HEK293 (cell line): ENCODE data around the gene AGO4.

Experiments
- CTCF ChIA-PET: fragments of 350-600 bp; formaldehyde crosslinking; extraction: SDS; loops from one replicate; lab custom pipeline; 2021; ENCODE audit warnings: antibody characterized with exemption; lab: Yijun Ruan, JAX
- POLR2A ChIA-PET: fragments of 300-600 bp; formaldehyde crosslinking; extraction: SDS; loops from one replicate; lab custom pipeline; 2020; ENCODE audit warnings: antibody characterized with exemption, inconsistent platforms; lab: Yijun Ruan, JAX
- H3K27ac ChIP-seq: fragments of 200-500 bp; sonication (Bioruptor generic); 2 replicates; pipeline ENCODE4 v1.5.1; 2014; ENCODE audit warnings: low read depth, low read length, control low read depth, inconsistent platforms; ENCODE audit errors: extremely low read depth
- H3K36me3 ChIP-seq, 2 experiments: fragments of 200-500 bp in 1 of 2; sonication (Bioruptor generic) in 1 of 2; 1 replicate in 1 of 2; 2 replicates in 1 of 2; pipeline ENCODE4 v1.5.1; 2014 to 2017; ENCODE audit warnings: inconsistent platforms in 2 of 2, low read length in 2 of 2; ENCODE audit not compliant: control insufficient read depth in 2 of 2, insufficient read depth in 1 of 2
- H3K4me1 ChIP-seq: fragments of 200-500 bp; sonication (Bioruptor generic); 2 replicates; pipeline ENCODE4 v1.5.1; 2014; ENCODE audit warnings: mild to moderate bottlenecking, low read length, inconsistent platforms; ENCODE audit not compliant: control insufficient read depth, insufficient read depth
- H3K4me3 ChIP-seq: 2 replicates; pipeline ENCODE4 v1.5.1; 2011; ENCODE audit warnings: low read depth, mild to moderate bottlenecking, control low read depth, low read length, moderate library complexity
- H3K9me3 ChIP-seq: fragments of 200-500 bp; sonication (Bioruptor generic); 2 replicates; pipeline ENCODE4 v1.5.1; 2014; ENCODE audit warnings: low read depth, low read length, inconsistent platforms; ENCODE audit not compliant: control insufficient read depth, insufficient read depth
- AEBP2 ChIP-seq: fragments of 450-650 bp; formaldehyde crosslinking; IDR thresholded peaks from 2 replicates; pipeline ENCODE4 v1.5.1; 2016; ENCODE audit warnings: missing biosample characterization, missing genetic modification characterization, borderline replicate concordance
- GLI4 ChIP-seq: fragments of 450-650 bp; formaldehyde crosslinking; IDR thresholded peaks from 2 replicates; pipeline ENCODE4 v1.5.1; 2016; ENCODE audit warnings: missing biosample characterization, missing genetic modification characterization
- GLIS2 ChIP-seq: fragments of 450-650 bp; formaldehyde crosslinking; IDR thresholded peaks from 2 replicates; pipeline ENCODE4 v1.5.1; 2016; ENCODE audit warnings: missing biosample characterization, missing genetic modification characterization
- KLF10 ChIP-seq: fragments of 450-650 bp; IDR thresholded peaks from 2 replicates; pipeline ENCODE4 v1.5.1; 2018; ENCODE audit warnings: missing biosample characterization, mild to moderate bottlenecking, missing genetic modification characterization
- PATZ1 ChIP-seq: fragments of 450-650 bp; formaldehyde crosslinking; IDR thresholded peaks from 2 replicates; pipeline ENCODE4 v1.5.1; 2016; ENCODE audit warnings: missing biosample characterization, missing genetic modification characterization
- REST ChIP-seq: fragments of 450-650 bp; formaldehyde crosslinking; IDR thresholded peaks from 2 replicates; pipeline ENCODE4 v1.5.1; 2016; ENCODE audit warnings: missing biosample characterization, missing genetic modification characterization
- ZFHX2 ChIP-seq: fragments of 450-650 bp; formaldehyde crosslinking; conservative IDR thresholded peaks from 2 replicates; pipeline ENCODE4 v1.5.1; 2016; ENCODE audit warnings: missing biosample characterization, missing genetic modification characterization
- ZNF112 ChIP-seq: fragments of 450-650 bp; formaldehyde crosslinking; IDR thresholded peaks from 2 replicates; pipeline ENCODE4 v1.5.0; 2017; ENCODE audit warnings: missing biosample characterization, missing genetic modification characterization
- ZNF157 ChIP-seq: fragments of 450-650 bp; formaldehyde crosslinking; IDR thresholded peaks from 2 replicates; pipeline ENCODE4 v1.5.1; 2016; ENCODE audit warnings: missing biosample characterization, missing genetic modification characterization
- ZNF2 ChIP-seq: fragments of 450-650 bp; formaldehyde crosslinking; IDR thresholded peaks from 2 replicates; pipeline ENCODE4 v1.5.1; 2016; ENCODE audit warnings: missing biosample characterization, missing genetic modification characterization
- ZNF221 ChIP-seq: fragments of 450-650 bp; formaldehyde crosslinking; IDR thresholded peaks from 2 replicates; pipeline ENCODE4 v1.5.1; 2017; ENCODE audit warnings: missing biosample characterization, missing genetic modification characterization, borderline replicate concordance
- ZNF24 ChIP-seq: fragments of 450-650 bp; formaldehyde crosslinking; IDR thresholded peaks from 2 replicates; pipeline ENCODE4 v1.5.1; 2016; ENCODE audit warnings: missing biosample characterization, missing genetic modification characterization
- ZNF274 ChIP-seq, 2 experiments: fragments of 200-500 bp in 1 of 2; fragments of 450-650 bp in 1 of 2; sonication (Bioruptor generic) in 1 of 2; formaldehyde crosslinking in 1 of 2; IDR thresholded peaks; 2 replicates each; pipeline versions ENCODE4 v1.5.1 to v1.6.1; 2014 to 2016; ENCODE audit warnings: borderline replicate concordance in 1 of 2, inconsistent platforms in 1 of 2, low read length in 1 of 2, missing biosample characterization in 1 of 2, missing genetic modification characterization in 1 of 2
- ZNF280D ChIP-seq: fragments of 450-650 bp; formaldehyde crosslinking; IDR thresholded peaks from 2 replicates; pipeline ENCODE4 v1.5.1; 2016; ENCODE audit warnings: missing biosample characterization, missing genetic modification characterization
- ZNF292 ChIP-seq: fragments of 450-650 bp; formaldehyde crosslinking; IDR thresholded peaks from 2 replicates; pipeline ENCODE4 v1.5.1; 2016; ENCODE audit warnings: low read depth, missing biosample characterization, missing genetic modification characterization, borderline replicate concordance
- ZNF558 ChIP-seq: fragments of 450-650 bp; formaldehyde crosslinking; IDR thresholded peaks from 2 replicates; pipeline ENCODE4 v1.5.1; 2016; ENCODE audit warnings: missing biosample characterization, missing genetic modification characterization
- ZNF600 ChIP-seq: fragments of 450-650 bp; formaldehyde crosslinking; IDR thresholded peaks from 2 replicates; pipeline ENCODE4 v1.5.1; 2016; ENCODE audit warnings: missing biosample characterization, missing genetic modification characterization
- ZNF692 ChIP-seq: fragments of 450-650 bp; formaldehyde crosslinking; IDR thresholded peaks from 2 replicates; pipeline ENCODE4 v1.5.1; 2016; ENCODE audit warnings: missing biosample characterization, missing genetic modification characterization
- ZNF776 ChIP-seq: fragments of 450-650 bp; formaldehyde crosslinking; IDR thresholded peaks from 2 replicates; pipeline ENCODE4 v1.5.0; 2017; ENCODE audit warnings: missing biosample characterization, missing genetic modification characterization, borderline replicate concordance
- ZSCAN18 ChIP-seq: fragments of 450-650 bp; formaldehyde crosslinking; IDR thresholded peaks from 2 replicates; pipeline ENCODE4 v1.5.1; 2016; ENCODE audit warnings: missing biosample characterization, missing genetic modification characterization
- ZXDB ChIP-seq: fragments of 450-650 bp; formaldehyde crosslinking; IDR thresholded peaks from 2 replicates; pipeline ENCODE4 v1.5.1; 2016; ENCODE audit warnings: missing biosample characterization, missing genetic modification characterization

Gene AGO4

GRCh38 chr1:35864813-35865212, 57.0 kb downstream of the AGO4 start (continued):
- TF ChIP-seq KLF10 (tag by site-specific recombination) (no peak), ZNF221 (no peak), ZNF600 (tag by site-specific recombination) (no peak), PATZ1 (tag by site-specific recombination) (no peak), ZNF157 (no peak), ZNF692 (tag by site-specific recombination) (no peak), ZNF112 (tag by site-specific recombination) (no peak), ZSCAN18 (tag by site-specific recombination) (no peak), ZNF24 (tag by site-specific recombination) (no peak)
- TF ChIP-seq, all 188 proteins: peak for 0

- no peaks in the 10 kb centered on the region for H3K9me3 ChIP-seq
- H3K36me3 ChIP-seq: no peaks in the 10 kb centered on the region
- ChIA-PET CTCF (no interaction called here), POLR2A (no interaction called here)
- H3K27ac ChIP-seq: no peak overlapping the region
- H3K4me1 ChIP-seq: no peaks in the 10 kb centered on the region
- TF ChIP-seq ZNF292 (tag by site-specific recombination) (no peak), ZNF776 (tag by site-specific recombination) (no peak), ZXDB (tag by site-specific recombination) (no peak), ZFHX2 (no peak), ZNF274 (IDR thresholded peaks at IDR 0.05; ENCODE audit: low read length) (no peak), ZNF274 (tag by site-specific recombination; IDR thresholded peaks at IDR 0.05; ENCODE audit: borderline replicate concordance) (no peak), GLI4 (tag by site-specific recombination) (no peak), AEBP2 (tag by site-specific recombination) (no peak), ZNF2 (tag by site-specific recombination) (no peak), GLIS2 (tag by site-specific recombination) (no peak), REST (tag by site-specific recombination) (no peak), ZNF558 (tag by site-specific recombination) (no peak), ZNF280D (no peak)
- no peak overlapping the region for H3K4me3 ChIP-seq
These were observed 59.2 kb downstream of the AGO4 start for GRCh38 chr1:35866991-35867390.
